Measurements from ENCODE around the gene XRN2.

- TF ChIP-seq POLR2A (IDR thresholded peaks at IDR 0.05) (no peak), CTCF (IDR thresholded peaks at IDR 0.05) (no peak)
Measured at GRCh38 chr20:21365771-21366170, 62.6 kb downstream of the XRN2 start.

Measured in esophagus squamous epithelium (tissue), 4 donors.